GM18861 (cell line): ENCODE results near the gene SMG7.
"Not testable (repeated sequence)": the region's sequence is repeated elsewhere in the genome, so short reads cannot be mapped to it uniquely, and the experiment has no call there.

ENCODE experiments used
- ATAC-seq: cut with Tn5 transposase; IDR thresholded peaks from one replicate; pipeline ENCODE4 v1.9.1; 2021; ENCODE audit not compliant: unreplicated experiment

SMG7 gene

GRCh38 chr1:183472488-183473216, at the start of gene SMG7:
SMG7 (plus strand) TSS chr1:183472499; CDS start chr1:183472621, 122 bp downstream.
- peak; percentile 6 for ATAC-seq

- no peak for ATAC-seq
Observed at GRCh38 chr1:183423541-183423940, 48.8 kb upstream of the SMG7 start.

- no peak for ATAC-seq
Observed at GRCh38 chr1:183424691-183425090, 47.6 kb upstream of the SMG7 start.

GRCh38 chr1:183427591-183427990, 44.7 kb upstream of the SMG7 start:
- not testable (repeated sequence) for ATAC-seq

- ATAC-seq: no peak
Observed at GRCh38 chr1:183431840-183432547, 40.3 kb upstream of the SMG7 start.

- ATAC-seq: no peak
Observed at GRCh38 chr1:183432548-183432875, 39.8 kb upstream of the SMG7 start.

- no peak for ATAC-seq
Observed at GRCh38 chr1:183433703-183434102, 38.6 kb upstream of the SMG7 start.

- ATAC-seq: no peak
Observed at GRCh38 chr1:183435497-183435896, 36.8 kb upstream of the SMG7 start.

GRCh38 chr1:183438060-183438459, 34.2 kb upstream of the SMG7 start:
- ATAC-seq: no peak

GRCh38 chr1:183443011-183443410, 29.3 kb upstream of the SMG7 start:
- no peak for ATAC-seq

GRCh38 chr1:183443466-183443865, 28.8 kb upstream of the SMG7 start:
- ATAC-seq: no peak

GRCh38 chr1:183444243-183444642, 28.1 kb upstream of the SMG7 start:
- no peak for ATAC-seq

GRCh38 chr1:183449223-183449770, 23.0 kb upstream of the SMG7 start:
- no peak for ATAC-seq

- ATAC-seq: no peak
Observed at GRCh38 chr1:183450093-183450492, 22.2 kb upstream of the SMG7 start.

- ATAC-seq: no peak
Observed at GRCh38 chr1:183454377-183454776, 17.9 kb upstream of the SMG7 start.

GRCh38 chr1:183456826-183457225, 15.5 kb upstream of the SMG7 start:
- ATAC-seq: no peak

- ATAC-seq: no peak
Observed at GRCh38 chr1:183457449-183457848, 14.8 kb upstream of the SMG7 start.

GRCh38 chr1:183460596-183460995, 11.7 kb upstream of the SMG7 start:
- no peak for ATAC-seq

- ATAC-seq: no peak
Observed at GRCh38 chr1:183461350-183461749, 10.9 kb upstream of the SMG7 start.

GRCh38 chr1:183463566-183463965, 8.7 kb upstream of the SMG7 start:
- ATAC-seq: no peak

GRCh38 chr1:183466781-183467180, 5.5 kb upstream of the SMG7 start:
- no peak for ATAC-seq

- no peak for ATAC-seq
Observed at GRCh38 chr1:183467687-183468086, 4.6 kb upstream of the SMG7 start.
